ENCODE measurements around the gene FAAP20. TPM values are rescaled to one million over a fixed set of nuclear protein-coding genes. Genes with fewer than 3 reads are reported as not detected.
A peak's percentile ranks its signal among the peaks of the same experiment; 100 is the strongest.

Gene FAAP20
- total RNA-seq, 1 donor from 2014 or later: 38.3 TPM

DNA sequence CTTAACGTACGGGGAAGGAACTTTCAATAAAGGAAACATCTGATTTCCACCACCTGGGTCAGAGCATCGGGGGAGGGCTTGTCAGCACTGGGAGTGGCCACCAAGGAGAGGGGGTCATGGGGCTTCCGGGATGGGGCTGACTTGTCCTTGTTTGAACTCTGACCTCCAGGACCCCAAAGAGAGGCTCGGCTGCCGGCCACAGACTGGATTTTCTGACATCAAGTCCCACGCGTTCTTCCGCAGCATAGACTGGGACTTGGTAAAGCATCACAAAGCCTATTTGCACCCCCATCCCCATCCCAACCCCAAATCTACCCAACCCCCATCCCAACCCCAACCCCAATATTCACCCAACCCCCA is 19.5 kb downstream of the FAAP20 start:
- peak overlapping the region in 1 of 2 donors; percentile 61 for H3K4me3 ChIP-seq
- TF ChIP-seq, protein P1, sequence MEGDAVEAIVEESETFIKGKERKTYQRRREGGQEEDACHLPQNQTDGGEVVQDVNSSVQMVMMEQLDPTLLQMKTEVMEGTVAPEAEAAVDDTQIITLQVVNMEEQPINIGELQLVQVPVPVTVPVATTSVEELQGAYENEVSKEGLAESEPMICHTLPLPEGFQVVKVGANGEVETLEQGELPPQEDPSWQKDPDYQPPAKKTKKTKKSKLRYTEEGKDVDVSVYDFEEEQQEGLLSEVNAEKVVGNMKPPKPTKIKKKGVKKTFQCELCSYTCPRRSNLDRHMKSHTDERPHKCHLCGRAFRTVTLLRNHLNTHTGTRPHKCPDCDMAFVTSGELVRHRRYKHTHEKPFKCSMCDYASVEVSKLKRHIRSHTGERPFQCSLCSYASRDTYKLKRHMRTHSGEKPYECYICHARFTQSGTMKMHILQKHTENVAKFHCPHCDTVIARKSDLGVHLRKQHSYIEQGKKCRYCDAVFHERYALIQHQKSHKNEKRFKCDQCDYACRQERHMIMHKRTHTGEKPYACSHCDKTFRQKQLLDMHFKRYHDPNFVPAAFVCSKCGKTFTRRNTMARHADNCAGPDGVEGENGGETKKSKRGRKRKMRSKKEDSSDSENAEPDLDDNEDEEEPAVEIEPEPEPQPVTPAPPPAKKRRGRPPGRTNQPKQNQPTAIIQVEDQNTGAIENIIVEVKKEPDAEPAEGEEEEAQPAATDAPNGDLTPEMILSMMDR (IDR thresholded peaks at IDR 0.05): no peak
- no peaks in the 10 kb centered on the region for H3K27me3 ChIP-seq
- intact Hi-C loops (cut with DNase I): loop anchor here (2.0 kb wide), 1 partner anchor 230 kb away; no protein-coding TSS in a partner anchor
- no peak overlapping the region for H3K27ac ChIP-seq
- H3K36me3 ChIP-seq: no peaks in the 10 kb centered on the region
- no peaks in the 10 kb centered on the region for H3K9me3 ChIP-seq
- no peak for DNase-seq (ENCODE audit: low spot score in 2 of 2)
- no peaks in the 10 kb centered on the region for H3K4me1 ChIP-seq

DNA sequence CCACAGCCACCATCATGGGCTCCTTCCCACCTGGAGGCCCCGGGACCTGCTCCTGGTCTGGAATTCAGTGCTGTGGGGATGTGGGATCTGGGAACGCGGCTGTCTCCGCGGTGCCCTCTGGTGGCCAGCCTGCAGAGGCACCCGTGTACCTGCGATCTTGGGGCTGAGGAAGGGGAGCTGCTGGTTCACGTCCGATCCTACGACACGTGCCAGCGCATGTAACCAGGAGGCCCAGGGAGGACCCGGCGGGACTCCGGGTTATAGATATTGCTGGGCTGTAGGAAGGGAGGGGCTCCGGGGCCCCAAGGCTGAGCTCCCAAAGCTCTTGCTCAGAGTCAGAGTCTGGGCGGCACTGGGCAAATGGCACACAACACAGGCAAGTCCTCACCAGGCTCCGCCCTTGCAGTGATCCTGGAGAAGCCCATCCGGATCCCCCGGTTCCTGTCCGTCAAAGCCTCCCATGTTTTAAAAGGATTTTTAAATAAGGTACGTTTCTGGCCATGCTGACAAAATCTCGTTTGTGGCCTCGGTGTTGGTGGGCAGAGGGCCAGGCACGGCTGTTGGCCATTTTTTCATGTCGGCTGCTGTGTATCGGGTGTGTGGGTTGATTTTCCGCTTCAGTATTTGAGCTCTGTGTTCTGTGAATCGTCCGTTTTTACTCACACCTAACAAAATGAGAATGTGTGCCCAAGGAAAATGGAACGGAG is 20.1 kb downstream of the FAAP20 start:
- Histone ChIP-seq H3K9me3 (no peaks in the 10 kb centered on the region), H3K36me3 (no peaks in the 10 kb centered on the region), H3K27ac (no peak overlapping the region), H3K4me3 (peak overlapping the region; percentile 35 to 61), H3K27me3 (no peaks in the 10 kb centered on the region), H3K4me1 (no peaks in the 10 kb centered on the region)
- DNase-seq (ENCODE audit: low spot score in 2 of 2): peak in 1 of 2 donors; percentile 83
- TF ChIP-seq, protein P1 (IDR thresholded peaks at IDR 0.05): peak; percentile 73 to 97 (median 97)
- intact Hi-C loops (cut with DNase I): loop anchor here (1.0 to 2.0 kb wide), 2 partner anchors 42 to 230 kb away; no protein-coding TSS in a partner anchor

DNA sequence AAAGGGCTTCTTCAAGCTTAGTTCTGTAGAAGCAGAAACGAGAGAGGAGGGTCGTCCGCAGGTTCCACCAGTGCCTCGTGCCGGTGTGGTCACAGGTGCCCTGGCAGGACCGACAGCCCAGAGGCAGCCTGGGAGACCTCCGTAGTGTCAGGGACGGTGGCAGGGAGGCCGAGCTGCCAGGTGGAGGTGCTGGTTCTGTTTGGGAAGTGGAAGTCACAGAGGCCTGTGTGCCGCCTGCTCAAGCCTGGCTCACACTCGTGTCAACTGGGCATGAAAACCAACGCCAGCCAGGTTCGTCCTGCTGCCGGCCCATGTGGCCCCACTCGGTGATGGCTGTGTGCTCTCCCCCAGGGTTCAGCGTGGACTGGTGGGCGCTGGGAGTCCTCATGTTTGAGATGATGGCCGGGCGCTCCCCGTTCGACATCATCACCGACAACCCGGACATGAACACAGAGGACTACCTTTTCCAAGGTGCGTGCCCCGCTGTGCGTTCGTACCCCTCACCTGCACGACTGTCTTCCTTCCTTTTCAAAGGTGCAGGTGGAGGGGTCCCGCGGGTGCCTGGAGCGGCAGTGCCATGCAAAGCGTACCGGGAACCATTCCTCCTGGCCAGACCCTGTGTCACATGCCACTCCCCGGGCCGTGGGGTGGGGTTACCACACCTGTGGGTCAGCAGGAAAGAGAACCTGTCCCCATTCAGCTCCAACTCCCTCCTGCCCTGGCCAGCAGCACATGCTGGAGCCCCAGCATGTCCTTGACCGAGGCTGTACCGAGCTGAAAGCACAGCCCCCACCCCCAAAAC is 20.8 kb downstream of the FAAP20 start:
- intact Hi-C loops (cut with DNase I): loop anchor here (1.0 to 2.0 kb wide), 2 partner anchors 41 to 229 kb away; no protein-coding TSS in a partner anchor
- TF ChIP-seq, protein P1 (IDR thresholded peaks at IDR 0.05): no peak
- Histone ChIP-seq H3K27ac (no peak overlapping the region), H3K4me3 (peak overlapping the region in 1 of 2 donors; percentile 61), H3K9me3 (no peaks in the 10 kb centered on the region), H3K4me1 (no peaks in the 10 kb centered on the region), H3K27me3 (no peaks in the 10 kb centered on the region), H3K36me3 (no peaks in the 10 kb centered on the region)
- no peak for DNase-seq (ENCODE audit: low spot score in 2 of 2)

DNA sequence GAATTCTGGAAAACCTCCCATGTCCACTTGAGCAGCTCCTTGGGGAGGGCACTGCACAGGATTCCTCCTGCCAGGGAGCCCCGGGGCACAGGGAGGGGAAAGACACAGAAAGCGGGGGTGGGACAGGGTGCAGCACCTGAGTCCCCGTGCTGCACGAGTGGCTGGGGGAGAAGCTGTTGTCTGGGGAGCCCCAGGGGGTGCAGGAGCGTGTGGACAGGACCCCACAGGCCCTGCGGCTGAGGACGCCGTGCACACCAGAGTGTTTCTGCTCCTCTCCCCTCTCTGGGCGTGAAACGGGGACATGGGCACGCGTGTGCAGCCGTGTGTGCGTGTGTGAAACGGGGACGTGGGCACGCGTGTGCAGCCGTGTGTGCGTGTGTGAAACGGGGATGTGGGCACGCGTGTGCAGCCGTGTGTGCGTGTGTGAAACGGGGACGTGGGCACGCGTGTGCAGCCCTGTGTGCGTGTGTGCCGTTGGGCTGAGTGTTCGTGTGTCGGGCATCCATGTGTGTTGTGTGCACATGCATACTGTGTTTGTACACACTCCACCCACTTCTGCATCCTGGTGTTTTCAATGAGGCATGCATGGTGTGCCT is 21.9 kb downstream of the FAAP20 start:
- H3K4me1 ChIP-seq: no peaks in the 10 kb centered on the region
- no peak for DNase-seq (ENCODE audit: low spot score in 2 of 2)
- no peak overlapping the region for H3K4me3 ChIP-seq
- TF ChIP-seq, protein P1 (IDR thresholded peaks at IDR 0.05): no peak
- no peaks in the 10 kb centered on the region for H3K36me3 ChIP-seq
- no peak overlapping the region for H3K27ac ChIP-seq
- no peaks in the 10 kb centered on the region for H3K9me3 ChIP-seq
- intact Hi-C loops (cut with DNase I): no loop called here
- H3K27me3 ChIP-seq: no peaks in the 10 kb centered on the region

DNA sequence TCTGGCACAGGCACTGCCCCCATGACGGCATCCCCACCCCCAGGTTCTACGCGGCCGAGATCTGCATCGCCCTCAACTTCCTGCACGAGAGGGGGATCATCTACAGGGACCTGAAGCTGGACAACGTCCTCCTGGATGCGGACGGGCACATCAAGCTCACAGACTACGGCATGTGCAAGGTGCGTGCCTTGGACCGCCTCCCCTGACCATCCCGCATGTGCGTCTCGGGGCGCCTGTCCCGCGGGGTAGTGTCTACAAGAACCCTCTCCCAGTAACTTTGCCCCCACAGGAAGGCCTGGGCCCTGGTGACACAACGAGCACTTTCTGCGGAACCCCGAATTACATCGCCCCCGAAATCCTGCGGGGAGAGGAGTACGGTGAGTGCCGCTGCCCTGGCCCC is 22.6 kb downstream of the FAAP20 start:
- DNase-seq (ENCODE audit: low spot score in 2 of 2): no peak
- H3K4me1 ChIP-seq: no peaks in the 10 kb centered on the region
- no peaks in the 10 kb centered on the region for H3K36me3 ChIP-seq
- H3K27me3 ChIP-seq: no peaks in the 10 kb centered on the region
- TF ChIP-seq, protein P1 (IDR thresholded peaks at IDR 0.05): no peak
- no peaks in the 10 kb centered on the region for H3K9me3 ChIP-seq
- no peak overlapping the region for H3K27ac ChIP-seq
- no peak overlapping the region for H3K4me3 ChIP-seq
- intact Hi-C loops (cut with DNase I): no loop called here
